ENCODE measurements around the gene OR6K6. TPM values are rescaled to one million over a fixed set of nuclear protein-coding genes. Genes with fewer than 3 reads are reported as not detected.

Gene OR6K6, protein sequence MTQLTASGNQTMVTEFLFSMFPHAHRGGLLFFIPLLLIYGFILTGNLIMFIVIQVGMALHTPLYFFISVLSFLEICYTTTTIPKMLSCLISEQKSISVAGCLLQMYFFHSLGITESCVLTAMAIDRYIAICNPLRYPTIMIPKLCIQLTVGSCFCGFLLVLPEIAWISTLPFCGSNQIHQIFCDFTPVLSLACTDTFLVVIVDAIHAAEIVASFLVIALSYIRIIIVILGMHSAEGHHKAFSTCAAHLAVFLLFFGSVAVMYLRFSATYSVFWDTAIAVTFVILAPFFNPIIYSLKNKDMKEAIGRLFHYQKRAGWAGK
- total RNA-seq = not detected in 2 replicates

DNA sequence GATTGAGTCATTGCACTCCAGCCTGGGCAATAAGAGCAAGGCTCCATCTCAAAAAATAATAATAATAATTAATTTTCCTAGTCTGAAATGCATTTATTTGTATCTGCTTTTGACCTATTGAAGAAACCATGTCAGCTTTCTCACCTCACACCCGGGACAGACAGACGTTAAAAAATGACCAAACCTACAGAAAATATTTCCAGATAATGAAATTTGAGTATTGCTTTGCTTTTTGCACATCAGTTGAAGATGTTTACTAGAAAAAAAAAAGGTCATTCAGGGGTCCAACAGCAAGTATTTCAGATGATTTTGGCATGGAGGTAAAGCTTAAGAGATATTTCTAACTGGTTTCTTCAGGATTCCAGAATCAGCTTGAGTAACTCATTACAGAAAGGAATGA, at the start of gene OR6K6:
Gene OR6K6, plus strand, starts transcription at position 301 of the 400 bp plus-strand sequence. CDS start 168 bp downstream, outside the sequence.
- intact Hi-C loops (cut with micrococcal nuclease) = no loop called here

DNA sequence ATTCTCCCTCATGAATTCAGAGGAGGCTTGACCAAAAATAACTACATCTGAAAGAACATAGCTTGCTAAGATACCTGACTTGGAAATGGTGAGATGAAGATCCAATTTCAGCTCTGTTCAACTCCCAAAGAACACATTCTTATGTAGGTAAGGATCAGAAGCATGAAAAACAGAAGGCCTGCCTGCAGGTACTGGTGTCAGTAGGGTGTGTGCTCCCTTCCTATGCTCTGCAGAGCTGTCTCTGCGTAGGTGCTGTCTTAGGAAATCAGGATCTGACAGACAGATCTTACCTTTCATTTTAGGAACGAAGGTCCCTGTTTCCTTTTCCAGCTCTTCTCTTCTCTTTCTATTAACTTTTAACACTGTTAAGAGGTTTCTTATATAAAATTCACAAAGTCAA, 48.4 kb upstream of the OR6K6 start:
- intact Hi-C loops (cut with micrococcal nuclease) = no loop called here

DNA sequence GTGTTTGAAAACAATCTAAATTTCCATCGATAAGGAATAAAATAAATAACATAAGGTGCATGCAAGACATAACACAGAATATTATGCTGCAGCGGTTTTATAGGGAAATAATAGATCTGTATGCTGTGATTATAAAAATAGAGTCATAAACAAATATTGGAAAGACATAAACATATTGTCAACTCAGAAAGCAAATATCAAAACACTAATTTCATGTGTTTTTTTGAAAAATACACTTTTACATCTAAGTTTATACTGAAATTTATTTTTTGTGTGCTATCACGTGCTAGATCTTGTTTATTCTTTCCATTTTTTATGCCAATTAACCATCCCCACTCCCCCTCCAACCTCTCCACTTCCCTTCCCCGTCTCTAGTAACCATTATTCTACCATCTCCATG, 43.4 kb upstream of the OR6K6 start:
- intact Hi-C loops (cut with micrococcal nuclease) = no loop called here

DNA sequence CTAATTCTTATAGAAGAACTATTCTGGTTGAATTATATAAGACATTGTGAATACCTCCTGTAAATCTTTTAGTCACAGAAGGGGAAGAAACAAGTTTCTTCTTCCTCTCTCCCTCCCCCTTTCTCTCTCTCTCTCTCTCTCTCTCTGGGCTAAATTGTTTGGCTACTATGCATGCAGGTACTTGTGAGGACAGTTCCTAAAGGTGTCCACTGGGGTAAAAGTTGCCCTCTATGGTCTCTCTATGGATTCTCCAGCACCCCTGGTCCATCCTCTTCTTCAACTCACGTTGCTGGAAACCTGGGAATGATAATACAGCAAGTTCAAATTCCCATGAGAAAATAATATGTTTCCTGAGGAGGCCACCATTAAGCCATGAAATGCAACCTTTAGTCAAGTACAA, 39.8 kb upstream of the OR6K6 start:
- intact Hi-C loops (cut with micrococcal nuclease) = no loop called here

DNA sequence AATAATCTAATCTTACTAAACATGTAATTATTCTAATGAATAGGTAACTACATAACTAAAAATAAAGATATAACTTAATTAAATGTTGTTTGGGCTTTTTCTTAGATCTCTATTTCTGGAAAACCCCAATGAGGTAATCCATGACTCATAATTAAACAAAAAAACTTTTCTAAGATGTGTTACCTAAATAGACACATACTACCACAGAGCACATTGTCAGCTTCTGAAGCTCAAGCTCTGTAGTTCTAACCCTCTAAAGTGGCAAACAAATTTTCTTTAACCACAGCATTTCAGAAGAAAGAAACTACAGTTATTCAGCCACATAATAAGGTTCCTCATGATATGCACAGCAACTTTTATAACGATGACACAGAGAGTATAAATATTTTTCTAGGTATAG, 38.2 kb upstream of the OR6K6 start:
- intact Hi-C loops (cut with micrococcal nuclease) = no loop called here

DNA sequence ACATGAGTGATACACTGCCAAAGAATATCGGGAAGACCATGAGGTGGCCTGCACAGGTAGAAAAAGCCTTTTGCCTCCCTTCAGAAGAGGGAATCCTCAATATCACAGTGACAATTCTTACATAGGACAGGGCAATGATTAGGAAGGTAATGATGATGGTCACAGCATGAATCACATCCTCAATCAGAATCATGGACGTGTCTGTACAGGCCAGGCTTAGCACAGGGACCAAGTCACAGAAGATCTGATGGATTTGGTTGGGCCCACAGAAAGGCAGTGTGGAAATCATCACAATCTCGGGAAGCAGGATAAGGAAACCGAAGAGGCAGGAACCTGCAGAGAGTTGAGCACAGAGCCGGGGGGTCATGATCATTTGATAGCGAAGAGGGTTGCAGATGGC, 37.2 kb upstream of the OR6K6 start:
- intact Hi-C loops (cut with micrococcal nuclease) = no loop called here

DNA sequence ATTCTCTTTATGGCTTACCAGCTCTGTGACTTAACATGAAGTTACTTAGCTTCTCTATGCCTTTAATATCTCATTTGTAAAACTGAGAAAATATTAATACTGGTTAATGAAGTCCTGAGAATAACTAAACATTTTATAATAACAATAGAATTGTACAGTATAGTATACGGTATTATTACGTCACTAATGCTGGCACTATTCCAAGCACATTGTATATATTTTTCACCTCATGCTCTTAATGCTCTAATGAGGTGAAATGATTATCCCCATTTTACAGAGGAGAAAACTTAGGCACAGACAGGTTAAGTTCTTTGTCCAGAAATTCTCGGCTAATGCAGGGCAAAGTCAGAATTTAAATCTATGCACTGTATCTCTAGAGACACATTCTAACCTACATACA, 34.9 kb upstream of the OR6K6 start:
- intact Hi-C loops (cut with micrococcal nuclease) = no loop called here

DNA sequence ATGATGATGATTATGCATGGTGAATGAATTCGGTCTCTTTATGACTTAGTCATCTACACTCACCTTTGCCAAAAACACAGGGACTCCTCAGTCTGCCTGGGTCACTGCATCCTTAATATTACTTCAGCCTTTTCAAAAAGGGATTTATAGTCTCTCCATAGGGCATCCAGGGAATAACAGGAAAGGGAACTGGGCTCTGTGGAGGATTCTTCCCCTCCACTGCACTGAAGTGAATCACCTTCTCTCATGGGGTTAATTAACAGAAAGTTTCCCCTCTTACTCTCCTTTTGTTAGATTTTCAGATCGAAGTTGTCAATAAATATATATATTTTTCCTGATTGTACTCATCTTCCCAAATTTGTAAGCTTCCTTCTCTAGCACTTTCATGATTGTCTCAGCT, 33.9 kb upstream of the OR6K6 start, which contains the start of gene OR6K3:
Gene OR6K3, minus strand, starts transcription at position 101 of the 400 bp plus-strand sequence. CDS start 2,605 bp downstream, outside the sequence.
- intact Hi-C loops (cut with micrococcal nuclease) = no loop called here

DNA sequence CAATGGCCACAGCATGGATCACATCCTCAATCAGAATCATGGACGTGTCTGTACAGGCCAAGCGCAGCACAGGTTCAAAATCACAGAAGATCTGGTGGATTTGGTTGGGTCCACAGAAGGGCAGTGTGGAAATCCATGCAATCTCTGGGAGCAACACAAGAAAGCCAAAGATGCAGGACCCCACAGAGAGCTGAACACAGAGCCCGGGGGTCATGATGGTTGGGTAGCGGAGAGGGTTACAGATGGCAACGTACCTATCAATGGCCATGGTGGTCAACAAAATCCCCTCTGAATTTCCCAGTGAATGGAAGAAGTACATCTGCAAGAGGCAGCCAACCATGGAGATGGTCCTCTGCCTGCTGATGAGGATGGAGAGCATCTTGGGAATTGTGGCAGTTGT, 30.1 kb upstream of the OR6K6 start:
- intact Hi-C loops (cut with micrococcal nuclease) = no loop called here

DNA sequence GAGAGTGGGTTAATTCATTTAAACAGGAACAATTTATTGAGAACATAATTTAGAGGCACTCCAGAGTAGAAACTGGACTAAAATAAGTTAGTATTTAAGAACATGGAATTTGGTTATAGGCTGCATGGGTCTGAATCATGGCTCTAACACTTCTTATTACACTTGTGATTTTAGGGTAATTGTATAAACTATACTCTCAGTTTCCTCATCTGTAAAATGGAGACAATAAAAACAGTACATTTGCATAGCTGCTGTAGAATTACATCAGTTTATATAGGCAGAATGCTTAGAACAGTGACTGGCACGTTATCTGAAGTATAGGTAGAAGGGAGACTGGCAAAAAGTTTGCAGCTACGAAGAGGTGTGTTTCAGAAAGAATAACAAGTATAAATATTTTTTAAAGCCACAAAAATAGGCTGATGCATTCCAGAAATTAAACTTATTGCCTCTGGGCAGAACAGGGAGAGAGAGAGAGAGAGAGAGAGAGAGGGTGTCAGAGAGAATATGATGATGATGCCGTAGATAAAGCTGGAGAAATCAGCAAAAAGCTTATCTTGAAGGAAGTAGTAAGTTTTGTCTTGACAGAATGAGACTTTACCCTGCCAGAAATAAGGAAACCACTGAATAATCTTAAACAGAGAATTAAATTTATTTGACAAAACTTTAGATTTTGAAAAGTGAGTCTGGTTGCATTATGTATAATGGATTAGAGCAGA, 25.9 kb upstream of the OR6K6 start:
- intact Hi-C loops (cut with micrococcal nuclease) = no loop called here

DNA sequence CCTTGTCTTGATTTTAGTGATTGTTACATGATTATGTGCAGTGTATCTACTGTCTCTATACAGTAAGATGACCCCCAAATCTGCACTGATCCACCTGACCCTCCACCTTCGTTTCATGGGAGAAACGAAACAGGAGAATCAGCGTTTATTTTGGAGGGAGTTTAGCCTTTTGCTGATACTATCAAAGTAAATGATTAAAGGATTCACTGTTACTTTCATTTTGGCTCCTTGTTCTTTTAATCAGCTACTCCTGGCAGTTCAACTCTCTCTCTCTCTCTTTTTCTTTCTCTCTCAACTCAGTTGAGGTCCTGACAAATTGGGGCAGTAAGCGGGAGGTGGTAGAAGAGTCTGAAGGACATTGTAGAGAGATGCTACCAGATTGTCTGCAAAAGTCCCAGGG, 24.1 kb upstream of the OR6K6 start:
- intact Hi-C loops (cut with micrococcal nuclease) = no loop called here

DNA sequence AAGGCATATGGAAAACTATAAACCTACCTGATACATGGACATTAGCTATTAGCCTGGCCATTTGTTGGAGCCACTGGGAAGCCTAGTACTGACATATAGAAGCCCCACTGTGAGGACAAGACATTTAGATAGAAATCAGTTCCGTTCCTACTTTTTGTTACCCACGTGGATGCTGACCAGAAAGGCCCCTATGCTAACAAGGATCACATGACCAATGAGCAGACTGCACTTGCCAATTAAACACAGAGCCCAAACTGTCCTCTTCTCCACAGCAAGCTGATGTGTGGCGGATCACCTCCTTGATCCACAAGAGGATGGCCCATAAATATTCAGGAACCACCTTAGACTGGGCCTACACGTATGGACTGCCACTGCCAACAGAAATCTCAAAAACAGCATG, 22.8 kb upstream of the OR6K6 start:
- intact Hi-C loops (cut with micrococcal nuclease) = no loop called here

DNA sequence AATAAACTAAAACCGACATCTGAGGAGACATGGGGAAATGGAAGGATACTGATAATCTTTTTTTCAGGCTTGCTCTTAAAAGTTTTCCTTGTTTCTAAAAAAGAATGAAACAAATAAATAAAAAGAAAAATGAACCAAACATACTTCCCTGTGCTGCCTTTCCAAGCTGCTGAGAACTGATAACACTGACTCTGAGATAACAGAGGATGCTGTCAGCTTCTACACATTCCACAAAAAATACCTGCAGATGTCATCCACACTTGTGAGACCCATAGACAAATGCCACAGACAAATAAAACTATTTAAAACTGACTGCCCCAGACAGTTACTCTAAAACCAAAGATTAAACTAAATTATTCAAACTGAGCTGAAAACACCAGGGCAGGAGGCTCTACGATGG, 22.0 kb upstream of the OR6K6 start:
- intact Hi-C loops (cut with micrococcal nuclease) = no loop called here

DNA sequence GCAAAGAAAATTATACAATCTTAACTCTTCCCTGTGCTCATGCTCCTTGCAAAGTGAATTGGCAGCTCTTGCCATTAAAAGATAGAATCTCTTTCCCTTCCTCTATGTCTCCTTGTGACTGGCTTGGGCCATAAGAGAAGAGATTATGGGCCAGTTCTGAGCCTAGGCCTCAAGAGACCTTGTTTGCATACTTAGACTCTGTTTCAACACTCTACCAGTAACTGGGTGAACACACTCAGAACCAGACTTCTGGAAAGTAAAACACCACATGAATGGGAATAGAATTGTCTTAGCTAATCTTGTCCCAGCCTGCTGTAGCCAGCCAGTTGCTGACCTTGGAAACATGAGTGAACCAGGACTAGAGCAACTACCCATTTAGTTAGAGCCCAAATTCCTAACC, 18.7 kb upstream of the OR6K6 start:
- intact Hi-C loops (cut with micrococcal nuclease) = no loop called here

DNA sequence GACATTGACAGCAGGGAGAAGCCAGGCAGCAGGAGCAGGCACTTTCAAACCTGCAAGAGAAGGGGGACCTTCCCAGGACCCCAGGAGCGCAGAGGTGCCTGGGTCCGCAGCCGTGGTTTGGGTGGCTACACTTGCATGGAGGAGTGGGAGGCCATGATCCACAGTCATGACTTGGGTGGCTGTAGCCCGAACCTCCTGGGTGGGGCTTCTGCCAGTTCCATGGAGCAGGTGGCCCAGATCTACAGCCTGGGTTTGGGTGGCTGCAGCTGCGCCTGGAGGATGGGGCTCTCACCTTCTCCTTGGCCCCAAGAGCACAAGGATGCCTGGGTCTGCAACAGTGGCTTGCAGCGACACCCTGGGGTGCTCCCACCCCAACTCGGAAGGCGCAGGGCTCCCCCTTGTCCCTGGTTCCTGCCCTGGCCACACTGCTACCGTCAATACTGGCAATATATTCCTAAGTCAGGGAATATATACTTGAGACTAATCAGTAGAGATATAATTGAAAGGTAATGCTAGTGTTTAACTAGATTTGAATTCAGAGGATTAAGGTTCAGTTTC, 2.3 kb upstream of the OR6K6 start:
- intact Hi-C loops (cut with micrococcal nuclease) = no loop called here

DNA sequence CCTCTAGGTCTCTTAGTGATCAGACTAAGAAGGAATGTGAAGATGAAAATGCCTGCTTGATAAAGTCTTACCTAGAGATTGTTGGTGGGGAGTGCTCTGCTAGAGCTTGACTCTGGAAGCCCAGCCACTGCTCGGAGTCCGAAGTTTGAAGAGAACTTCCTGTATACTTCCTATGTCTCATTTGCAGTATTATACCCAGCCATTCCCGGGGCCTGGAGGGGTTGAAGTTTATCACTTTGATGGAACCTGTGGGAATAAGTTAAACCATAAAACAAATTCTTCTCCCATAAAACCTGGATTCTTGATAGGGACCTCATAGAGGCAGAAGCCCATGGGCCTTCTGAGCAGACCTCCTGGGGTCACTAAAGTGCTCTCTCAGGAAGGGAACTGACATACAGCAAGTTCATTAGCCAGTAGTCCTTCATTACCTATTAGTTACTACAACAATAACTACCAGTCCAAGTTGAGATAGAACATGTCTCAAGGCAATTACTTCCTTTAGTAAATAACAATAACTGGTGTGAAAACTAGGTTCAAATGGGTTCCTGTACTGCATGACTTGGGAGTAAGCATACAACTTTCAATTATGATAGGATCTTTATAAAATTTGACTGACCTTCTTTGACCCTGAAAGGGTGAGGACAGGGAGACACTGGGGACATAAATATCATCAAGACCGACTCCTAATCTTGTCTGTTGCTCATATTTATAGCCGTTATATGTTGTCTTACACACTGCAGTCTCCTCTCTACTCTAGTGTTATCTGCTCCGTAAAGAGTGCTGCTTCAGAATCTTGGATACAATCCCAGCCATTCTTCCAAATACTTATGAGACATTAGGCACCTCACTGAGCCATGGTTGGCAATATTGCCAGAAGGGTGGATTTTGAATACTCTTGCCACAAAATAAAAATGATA, 17.7 kb downstream of the OR6K6 start, which contains the start of gene OR6N1:
Gene OR6N1, minus strand, starts transcription at position 246 of the 917 bp plus-strand sequence. CDS start 5,513 bp downstream, outside the sequence.
- intact Hi-C loops (cut with micrococcal nuclease) = no loop called here

DNA sequence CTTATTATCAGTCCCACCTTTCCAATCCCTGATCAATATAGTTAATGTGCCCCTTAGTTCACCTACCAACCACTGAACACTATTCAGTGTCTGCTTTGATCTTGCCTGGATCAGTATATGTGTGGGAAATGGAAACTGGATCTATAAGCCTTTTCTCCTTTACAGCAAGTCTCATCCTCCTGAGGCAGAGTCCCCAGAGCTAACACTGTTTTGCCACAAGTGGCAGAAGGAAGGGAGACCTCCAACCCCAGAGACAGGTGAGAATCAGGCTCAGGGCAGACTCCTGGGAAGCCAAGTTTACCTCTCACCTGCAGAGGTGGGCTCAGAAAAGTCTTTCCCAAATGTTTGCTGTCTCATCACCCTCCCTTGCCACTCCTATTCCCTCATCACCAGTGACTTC, 26.6 kb downstream of the OR6K6 start, which contains the start of gene OR6N2:
Gene OR6N2, minus strand, starts transcription at position 101 of the 400 bp plus-strand sequence. CDS start 3,569 bp downstream, outside the sequence.
- intact Hi-C loops (cut with micrococcal nuclease) = no loop called here

DNA sequence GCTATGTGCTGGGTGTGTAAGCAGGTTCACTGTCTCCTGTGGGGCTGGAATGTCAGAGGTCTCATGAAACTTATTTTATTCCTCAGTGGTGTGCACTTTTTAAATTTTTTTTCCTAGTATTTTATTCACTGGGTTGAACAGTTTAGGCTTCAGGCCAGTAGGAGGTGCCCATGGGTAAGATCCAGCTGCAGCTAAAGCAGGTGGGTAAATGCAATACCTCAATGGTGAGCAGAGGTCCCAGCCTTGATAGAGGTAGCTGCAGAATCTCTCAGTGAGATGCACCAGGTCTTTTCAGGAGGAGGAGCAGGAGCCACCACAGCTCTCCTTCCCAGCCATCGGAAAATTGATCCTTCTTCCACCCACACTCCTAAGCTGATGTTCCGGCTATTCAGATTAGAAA, 39.1 kb downstream of the OR6K6 start:
- intact Hi-C loops (cut with micrococcal nuclease) = loop anchor here (1.0 to 5.0 kb wide), 2 partner anchors 205 to 279 kb away; no protein-coding TSS in a partner anchor

DNA sequence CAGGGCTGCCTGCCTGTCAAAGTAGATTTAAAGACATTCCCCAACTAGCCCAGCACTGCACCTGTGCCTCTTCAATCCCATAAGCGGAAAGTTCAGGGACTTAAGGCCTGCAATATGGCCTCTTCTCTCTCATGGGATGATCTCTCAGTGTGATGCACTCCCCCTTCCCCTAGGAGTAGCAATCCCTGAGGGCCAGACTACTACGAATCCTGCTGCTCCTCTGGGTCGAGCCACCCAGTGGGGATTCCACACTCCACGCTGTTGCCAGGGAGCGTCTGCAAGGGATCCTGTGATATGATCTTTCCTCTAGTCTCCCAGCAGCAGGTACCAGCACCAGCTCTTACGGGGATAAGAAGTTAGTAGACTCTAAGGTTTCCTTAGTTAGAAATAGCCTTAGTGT, 39.7 kb downstream of the OR6K6 start:
- intact Hi-C loops (cut with micrococcal nuclease) = loop anchor here (5.0 kb wide), 1 partner anchor 278 kb away; no protein-coding TSS in a partner anchor

DNA sequence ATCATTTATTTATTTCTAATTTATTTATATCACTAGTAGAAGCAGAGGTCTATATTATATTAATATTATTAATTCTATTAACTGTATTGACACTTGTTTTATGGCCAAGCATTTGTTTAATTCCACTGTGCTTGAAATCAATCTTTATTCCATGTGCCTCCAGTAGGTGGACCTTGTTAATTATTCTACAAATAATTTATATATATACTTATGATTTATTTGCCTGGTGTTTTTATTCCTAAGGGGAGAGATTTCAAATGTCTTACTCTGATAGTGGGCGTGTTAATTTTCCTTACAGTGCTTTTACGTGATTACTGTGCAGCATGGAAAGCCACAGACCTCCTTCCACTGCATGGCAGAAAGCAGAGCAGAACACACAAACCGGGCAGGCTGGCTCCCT, 44.0 kb downstream of the OR6K6 start:
- intact Hi-C loops (cut with micrococcal nuclease) = no loop called here

DNA sequence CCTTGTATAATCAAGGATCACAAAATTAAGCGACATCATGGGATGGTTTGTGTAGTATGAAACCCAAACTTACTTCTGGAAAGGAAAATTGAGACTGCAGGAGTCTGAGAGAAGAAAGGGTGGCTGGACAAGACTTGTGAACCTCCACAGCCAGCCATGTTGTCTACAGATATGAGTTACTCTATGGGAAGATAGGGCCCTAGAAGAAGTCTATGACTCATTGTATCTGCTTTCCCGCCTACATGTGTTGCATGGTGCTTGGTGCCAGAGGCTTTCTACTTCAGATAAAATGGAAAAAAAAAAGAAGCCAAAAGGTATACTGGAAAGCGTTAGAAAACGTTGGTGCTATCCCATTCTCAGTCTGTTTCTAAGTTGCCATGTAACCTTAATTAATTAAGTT, 45.2 kb downstream of the OR6K6 start:
- intact Hi-C loops (cut with micrococcal nuclease) = no loop called here

Data from T-helper 2 cell treated with Interferon-gamma antibody and Interleukin-4, amounts not matched to agents 100 ng/mL and 5 ng/mL, for 36 hours (primary cell).